B cell (primary cell): ENCODE measurements around the gene RPS21.

ENCODE experiments used
- CTCF ChIP-seq: fragments of 200-600 bp; IDR thresholded peaks from one replicate; pipeline ENCODE4 v1.8.0; 2022; ENCODE audit warnings: antibody characterized with exemption, mild to moderate bottlenecking
- EZH2 ChIP-seq: IDR thresholded peaks from 2 replicates; pipeline ENCODE4 v1.6.1; 2012; ENCODE audit warnings: borderline replicate concordance, low read depth, mild to moderate bottlenecking, moderate library complexity, low read length; ENCODE audit not compliant: insufficient read depth, poor library complexity, severe bottlenecking

- TF ChIP-seq CTCF (no peak), EZH2 (no peak)
Measured at GRCh38 chr20:62416651-62417637, 30.0 kb downstream of the RPS21 start.
